Measurements from ENCODE around the gene CACNA2D1.

GRCh38 chr7:82129091-82129490 lies 314.5 kb downstream of the CACNA2D1 start:
- TF ChIP-seq REST (IDR thresholded peaks at IDR 0.05; ENCODE audit: low read depth): no peak
- no peak for TF ChIP-seq TAF1 (IDR thresholded peaks at IDR 0.05; ENCODE audit: low read depth)
- TF ChIP-seq EP300 (IDR thresholded peaks at IDR 0.05; ENCODE audit: borderline replicate concordance): no peak
- no peak for TF ChIP-seq MAX (IDR thresholded peaks at IDR 0.05)
- TF ChIP-seq CEBPB (IDR thresholded peaks at IDR 0.05): no peak
- TF ChIP-seq FOXM1 (IDR thresholded peaks at IDR 0.05; ENCODE audit: borderline replicate concordance, low read depth): no peak
- TF ChIP-seq YY1 (IDR thresholded peaks at IDR 0.05; ENCODE audit: low read depth): no peak
- no peak for TF ChIP-seq USF1 (IDR thresholded peaks at IDR 0.05)

Measured in Ishikawa (cell line).